Measurements from ENCODE around the gene RIN3.
A peak's percentile ranks its signal among the peaks of the same experiment; 100 is the strongest.

Gene RIN3

GRCh38 chr14:92601757-92602417 lies 88.3 kb downstream of the RIN3 start:
- no peak for DNase-seq

GRCh38 chr14:92603309-92604242 lies 90.0 kb downstream of the RIN3 start:
- no peak for DNase-seq

- DNase-seq: no peak
These were observed 91.8 kb downstream of the RIN3 start for GRCh38 chr14:92605274-92605940.

GRCh38 chr14:92607251-92607650 lies 93.7 kb downstream of the RIN3 start:
- DNase-seq: no peak

- DNase-seq: no peak
These were observed 94.3 kb downstream of the RIN3 start for GRCh38 chr14:92607702-92608429.

- peak; percentile 3 for DNase-seq
These were observed 96.4 kb downstream of the RIN3 start for GRCh38 chr14:92609955-92610354.

- no peak for DNase-seq
These were observed 97.3 kb downstream of the RIN3 start for GRCh38 chr14:92610849-92611271.

- no peak for DNase-seq
These were observed 99.6 kb downstream of the RIN3 start for GRCh38 chr14:92613008-92613658.

GRCh38 chr14:92613681-92614260 lies 100.2 kb downstream of the RIN3 start:
- DNase-seq: no peak

GRCh38 chr14:92615451-92615850 lies 101.9 kb downstream of the RIN3 start:
- no peak for DNase-seq

GRCh38 chr14:92616178-92616577 lies 102.6 kb downstream of the RIN3 start:
- no peak for DNase-seq

GRCh38 chr14:92617581-92617980 lies 104.0 kb downstream of the RIN3 start:
- no peak for DNase-seq

- no peak for DNase-seq
These were observed 106.3 kb downstream of the RIN3 start for GRCh38 chr14:92619671-92620456.

- no peak for DNase-seq
These were observed 108.7 kb downstream of the RIN3 start for GRCh38 chr14:92622311-92622710.

GRCh38 chr14:92624764-92625163 lies 111.2 kb downstream of the RIN3 start:
- no peak for DNase-seq

GRCh38 chr14:92625213-92625612 lies 111.6 kb downstream of the RIN3 start:
- no peak for DNase-seq

GRCh38 chr14:92626041-92626440 lies 112.5 kb downstream of the RIN3 start:
- DNase-seq: no peak

GRCh38 chr14:92627707-92628215 lies 114.2 kb downstream of the RIN3 start:
- DNase-seq: no peak

GRCh38 chr14:92628636-92629035 lies 115.1 kb downstream of the RIN3 start:
- no peak for DNase-seq

GRCh38 chr14:92630367-92630766 lies 116.8 kb downstream of the RIN3 start:
- DNase-seq: no peak

- no peak for DNase-seq
These were observed 117.5 kb downstream of the RIN3 start for GRCh38 chr14:92631098-92631497.
